GM21619 (cell line): ENCODE measurements around the gene MTHFSD.

Source experiments
- ATAC-seq: cut with Tn5 transposase; IDR thresholded peaks from one replicate; pipeline ENCODE4 v1.9.1; 2021; ENCODE audit not compliant: unreplicated experiment

The MTHFSD gene

DNA sequence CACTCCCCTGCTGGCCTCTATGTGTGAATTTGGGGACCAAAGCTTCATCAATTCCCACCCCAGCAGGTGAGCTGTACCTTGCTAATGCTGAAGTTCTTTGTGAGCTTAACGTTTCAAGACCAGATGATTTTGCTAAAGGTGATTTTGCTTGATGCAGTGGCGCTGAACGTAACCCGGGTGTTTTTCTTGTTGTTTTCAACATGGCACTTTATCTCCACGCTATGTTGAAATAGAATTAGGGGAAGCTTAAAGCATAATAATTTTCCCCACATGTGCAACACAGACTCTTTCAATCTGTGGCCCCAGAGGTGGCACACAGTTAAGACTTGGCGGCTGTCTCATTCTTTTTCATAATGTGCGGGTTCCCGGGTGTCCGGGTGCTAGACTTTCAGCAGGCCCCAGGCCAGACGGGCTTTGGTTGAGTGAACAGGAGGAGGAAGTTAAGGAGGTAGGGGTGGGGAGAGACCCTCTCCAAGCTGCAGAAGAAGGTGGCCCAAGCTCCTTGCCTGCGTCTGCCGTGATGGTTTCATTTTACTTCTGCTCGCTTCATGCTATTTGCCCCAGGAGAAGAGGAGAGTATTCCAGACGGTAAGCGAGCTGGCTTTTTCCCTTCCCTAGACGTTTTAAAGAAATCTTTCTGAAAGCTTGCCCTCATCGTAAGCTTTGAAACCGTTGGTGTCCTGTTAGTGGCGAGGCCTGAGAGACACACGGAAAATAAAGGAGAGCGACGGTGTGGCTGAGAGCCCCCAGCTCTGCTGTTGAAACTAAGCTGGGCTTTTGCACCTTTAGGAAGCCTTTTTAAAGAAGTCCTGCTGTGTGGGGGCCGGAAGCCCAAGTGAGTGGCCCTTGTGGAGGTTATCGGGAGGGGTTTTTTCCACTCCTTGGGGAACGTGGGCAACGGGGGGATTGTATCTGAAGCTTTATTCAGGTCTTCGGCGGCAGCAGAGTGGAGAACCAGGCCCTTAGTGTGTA lies 15.8 kb upstream of the MTHFSD start:
- ATAC-seq, result no peak

DNA sequence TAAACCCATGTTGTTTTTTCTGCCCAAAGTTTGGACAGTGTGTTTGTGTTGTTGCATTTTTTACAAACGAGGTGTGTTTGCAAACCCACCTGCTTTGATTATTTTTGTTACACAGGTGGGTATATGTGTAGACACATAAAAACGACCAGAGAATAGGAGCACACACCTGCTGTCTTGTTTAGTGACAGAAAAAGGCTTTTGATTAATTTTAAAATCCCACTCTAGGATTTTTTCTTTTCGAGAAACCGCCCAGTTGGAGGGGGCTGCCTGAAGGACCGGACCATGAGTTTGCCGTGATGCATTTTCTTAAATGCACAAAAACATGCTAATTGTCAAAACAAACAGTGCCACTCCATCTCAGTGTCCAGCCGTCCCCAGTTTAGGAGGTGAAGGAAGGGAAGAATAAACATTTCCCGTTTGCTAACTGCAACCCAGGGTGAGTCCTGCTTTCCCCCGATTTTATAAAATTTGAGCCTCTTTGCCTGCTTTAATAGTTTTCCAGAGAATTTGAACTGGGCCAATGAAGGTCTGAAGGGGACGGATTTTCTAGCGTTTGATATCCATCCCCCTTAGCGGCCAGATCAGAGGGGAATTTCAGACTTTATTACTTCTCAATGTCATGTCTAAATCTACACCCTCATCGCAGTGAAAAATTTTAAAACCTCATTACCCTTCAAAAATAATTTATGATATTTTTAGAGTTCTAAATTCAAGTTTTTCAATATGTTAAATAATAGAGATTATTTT lies 14.8 kb upstream of the MTHFSD start:
- no peak for ATAC-seq

DNA sequence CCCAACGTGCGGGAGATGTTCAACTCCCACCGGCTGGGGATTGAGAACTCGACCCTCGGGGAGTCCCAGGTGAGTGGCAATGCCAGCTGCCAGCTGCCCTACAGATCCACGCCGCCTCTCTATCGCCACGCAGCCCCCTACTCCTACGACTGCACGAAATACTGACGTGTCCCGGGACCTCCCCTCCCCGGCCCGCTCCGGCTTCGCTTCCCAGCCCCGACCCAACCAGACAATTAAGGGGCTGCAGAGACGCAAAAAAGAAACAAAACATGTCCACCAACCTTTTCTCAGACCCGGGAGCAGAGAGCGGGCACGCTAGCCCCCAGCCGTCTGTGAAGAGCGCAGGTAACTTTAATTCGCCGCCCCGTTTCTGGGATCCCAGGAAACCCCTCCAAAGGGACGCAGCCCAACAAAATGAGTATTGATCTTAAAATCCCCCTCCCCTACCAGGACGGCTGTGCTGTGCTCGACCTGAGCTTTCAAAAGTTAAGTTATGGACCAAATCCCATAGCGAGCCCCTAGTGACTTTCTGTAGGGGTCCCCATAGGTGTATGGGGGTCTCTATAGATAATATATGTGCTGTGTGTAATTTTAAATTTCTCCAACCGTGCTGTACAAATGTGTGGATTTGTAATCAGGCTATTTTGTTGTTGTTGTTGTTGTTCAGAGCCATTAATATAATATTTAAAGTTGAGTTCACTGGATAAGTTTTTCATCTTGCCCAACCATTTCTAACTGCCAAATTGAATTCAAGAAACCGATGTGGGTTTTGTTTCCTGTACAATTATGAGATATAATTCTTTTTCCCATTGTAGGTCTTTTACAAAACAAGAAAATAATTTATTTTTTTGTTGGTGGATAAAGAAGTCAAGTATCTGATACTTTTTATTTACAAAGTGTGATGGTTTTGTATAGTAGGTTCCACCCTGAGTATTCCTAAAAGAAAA lies 13.9 kb upstream of the MTHFSD start:
- no peak for ATAC-seq

DNA sequence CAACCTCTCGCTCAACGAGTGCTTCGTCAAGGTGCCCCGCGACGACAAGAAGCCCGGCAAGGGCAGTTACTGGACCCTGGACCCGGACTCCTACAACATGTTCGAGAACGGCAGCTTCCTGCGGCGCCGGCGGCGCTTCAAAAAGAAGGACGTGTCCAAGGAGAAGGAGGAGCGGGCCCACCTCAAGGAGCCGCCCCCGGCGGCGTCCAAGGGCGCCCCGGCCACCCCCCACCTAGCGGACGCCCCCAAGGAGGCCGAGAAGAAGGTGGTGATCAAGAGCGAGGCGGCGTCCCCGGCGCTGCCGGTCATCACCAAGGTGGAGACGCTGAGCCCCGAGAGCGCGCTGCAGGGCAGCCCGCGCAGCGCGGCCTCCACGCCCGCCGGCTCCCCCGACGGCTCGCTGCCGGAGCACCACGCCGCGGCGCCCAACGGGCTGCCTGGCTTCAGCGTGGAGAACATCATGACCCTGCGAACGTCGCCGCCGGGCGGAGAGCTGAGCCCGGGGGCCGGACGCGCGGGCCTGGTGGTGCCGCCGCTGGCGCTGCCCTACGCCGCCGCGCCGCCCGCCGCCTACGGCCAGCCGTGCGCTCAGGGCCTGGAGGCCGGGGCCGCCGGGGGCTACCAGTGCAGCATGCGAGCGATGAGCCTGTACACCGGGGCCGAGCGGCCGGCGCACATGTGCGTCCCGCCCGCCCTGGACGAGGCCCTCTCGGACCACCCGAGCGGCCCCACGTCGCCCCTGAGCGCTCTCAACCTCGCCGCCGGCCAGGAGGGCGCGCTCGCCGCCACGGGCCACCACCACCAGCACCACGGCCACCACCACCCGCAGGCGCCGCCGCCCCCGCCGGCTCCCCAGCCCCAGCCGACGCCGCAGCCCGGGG lies 12.9 kb upstream of the MTHFSD start:
- no peak for ATAC-seq

DNA sequence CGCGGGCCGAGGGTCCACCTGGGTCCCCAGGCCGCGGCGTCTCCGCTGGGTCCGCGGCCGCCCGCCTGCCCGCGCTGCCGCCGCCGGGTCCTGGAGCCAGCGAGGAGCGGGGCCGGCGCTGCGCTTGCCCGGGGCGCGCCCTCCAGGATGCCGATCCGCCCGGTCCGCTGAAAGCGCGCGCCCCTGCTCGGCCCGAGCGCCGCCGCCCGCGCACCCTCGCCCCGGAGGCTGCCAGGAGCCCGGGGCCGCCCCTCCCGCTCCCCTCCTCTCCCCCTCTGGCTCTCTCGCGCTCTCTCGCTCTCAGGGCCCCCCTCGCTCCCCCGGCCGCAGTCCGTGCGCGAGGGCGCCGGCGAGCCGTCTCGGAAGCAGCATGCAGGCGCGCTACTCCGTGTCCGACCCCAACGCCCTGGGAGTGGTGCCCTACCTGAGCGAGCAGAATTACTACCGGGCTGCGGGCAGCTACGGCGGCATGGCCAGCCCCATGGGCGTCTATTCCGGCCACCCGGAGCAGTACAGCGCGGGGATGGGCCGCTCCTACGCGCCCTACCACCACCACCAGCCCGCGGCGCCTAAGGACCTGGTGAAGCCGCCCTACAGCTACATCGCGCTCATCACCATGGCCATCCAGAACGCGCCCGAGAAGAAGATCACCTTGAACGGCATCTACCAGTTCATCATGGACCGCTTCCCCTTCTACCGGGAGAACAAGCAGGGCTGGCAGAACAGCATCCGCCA lies 12.1 kb upstream of the MTHFSD start:
- ATAC-seq, result no peak

DNA sequence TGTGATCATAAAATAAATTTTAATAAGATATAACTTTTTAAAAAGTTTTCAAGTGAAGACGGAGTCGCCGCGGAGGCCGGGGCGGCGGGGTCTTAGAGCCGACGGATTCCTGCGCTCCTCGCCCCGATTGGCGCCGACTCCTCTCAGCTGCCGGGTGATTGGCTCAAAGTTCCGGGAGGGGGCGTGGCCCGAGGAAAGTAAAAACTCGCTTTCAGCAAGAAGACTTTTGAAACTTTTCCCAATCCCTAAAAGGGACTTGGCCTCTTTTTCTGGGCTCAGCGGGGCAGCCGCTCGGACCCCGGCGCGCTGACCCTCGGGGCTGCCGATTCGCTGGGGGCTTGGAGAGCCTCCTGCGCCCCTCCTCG lies 11.5 kb upstream of the MTHFSD start, which contains the start of gene FOXC2:
FOXC2 (plus strand) TSS at position 229 of the 365 bp plus-strand sequence. CDS start 507 bp downstream, outside the sequence.
- ATAC-seq, result no peak

DNA sequence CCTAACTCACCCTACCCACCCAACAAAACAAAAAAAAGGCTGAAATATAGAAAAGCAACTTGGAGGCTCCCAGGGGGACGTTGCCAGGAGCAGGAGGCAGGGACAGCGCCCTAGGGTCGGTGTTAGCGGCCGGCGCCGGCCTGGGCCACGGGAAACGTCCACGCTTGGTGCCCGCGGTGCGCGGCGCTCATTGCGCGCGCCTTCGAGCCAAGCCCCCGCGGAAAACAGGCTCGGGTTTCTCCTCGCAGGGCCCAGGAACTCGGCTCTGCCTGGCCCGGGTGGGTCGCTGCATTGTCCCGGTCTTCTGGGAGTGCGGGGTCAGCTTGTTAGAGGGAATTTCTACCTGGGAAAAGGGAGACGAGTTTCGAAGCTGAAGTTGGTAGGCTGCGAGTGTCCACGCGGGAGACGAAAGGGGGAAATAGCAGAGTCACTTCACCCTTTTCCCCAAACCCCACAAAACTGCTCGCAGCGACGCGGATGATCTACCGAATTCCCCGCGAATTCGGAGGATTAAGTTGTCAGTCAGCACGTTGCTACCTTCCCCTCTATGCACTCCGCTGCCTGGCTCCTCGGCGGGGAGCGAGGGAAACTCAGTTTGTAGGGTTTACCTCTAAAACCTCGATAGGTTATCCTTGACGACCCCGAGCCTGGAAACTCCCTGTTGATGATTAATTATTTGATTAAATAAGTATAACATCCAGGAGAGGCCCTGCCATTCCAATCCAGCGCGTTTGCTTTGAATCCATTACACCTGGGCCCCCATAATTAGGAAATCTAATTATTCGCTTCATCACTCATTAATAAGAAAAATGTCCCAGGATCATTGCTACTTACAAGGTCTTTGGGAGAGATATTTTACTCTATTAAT lies 10.8 kb upstream of the MTHFSD start:
- ATAC-seq, result no peak

DNA sequence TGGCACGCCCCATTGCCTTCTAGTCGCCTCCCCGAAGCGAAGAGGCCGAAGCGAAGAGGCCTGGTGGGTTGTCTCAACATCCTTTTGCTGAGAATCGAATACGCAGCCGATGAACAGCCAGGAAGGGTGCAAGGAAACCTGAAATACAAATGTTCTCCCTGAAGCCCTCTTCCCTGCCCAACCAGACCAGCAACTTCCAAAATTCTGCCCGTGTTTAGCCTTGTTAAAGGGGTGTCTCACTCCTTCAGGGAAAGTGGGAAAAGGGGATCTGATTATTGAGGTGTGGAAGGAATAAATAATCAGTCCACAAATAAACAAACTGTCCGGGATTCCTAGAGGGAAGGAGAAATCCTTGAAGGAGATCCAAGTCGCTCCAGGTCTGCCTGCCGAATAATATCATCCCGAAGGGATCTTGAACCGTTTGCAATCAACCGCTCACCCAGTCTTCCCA lies 10.2 kb upstream of the MTHFSD start:
- no peak for ATAC-seq

DNA sequence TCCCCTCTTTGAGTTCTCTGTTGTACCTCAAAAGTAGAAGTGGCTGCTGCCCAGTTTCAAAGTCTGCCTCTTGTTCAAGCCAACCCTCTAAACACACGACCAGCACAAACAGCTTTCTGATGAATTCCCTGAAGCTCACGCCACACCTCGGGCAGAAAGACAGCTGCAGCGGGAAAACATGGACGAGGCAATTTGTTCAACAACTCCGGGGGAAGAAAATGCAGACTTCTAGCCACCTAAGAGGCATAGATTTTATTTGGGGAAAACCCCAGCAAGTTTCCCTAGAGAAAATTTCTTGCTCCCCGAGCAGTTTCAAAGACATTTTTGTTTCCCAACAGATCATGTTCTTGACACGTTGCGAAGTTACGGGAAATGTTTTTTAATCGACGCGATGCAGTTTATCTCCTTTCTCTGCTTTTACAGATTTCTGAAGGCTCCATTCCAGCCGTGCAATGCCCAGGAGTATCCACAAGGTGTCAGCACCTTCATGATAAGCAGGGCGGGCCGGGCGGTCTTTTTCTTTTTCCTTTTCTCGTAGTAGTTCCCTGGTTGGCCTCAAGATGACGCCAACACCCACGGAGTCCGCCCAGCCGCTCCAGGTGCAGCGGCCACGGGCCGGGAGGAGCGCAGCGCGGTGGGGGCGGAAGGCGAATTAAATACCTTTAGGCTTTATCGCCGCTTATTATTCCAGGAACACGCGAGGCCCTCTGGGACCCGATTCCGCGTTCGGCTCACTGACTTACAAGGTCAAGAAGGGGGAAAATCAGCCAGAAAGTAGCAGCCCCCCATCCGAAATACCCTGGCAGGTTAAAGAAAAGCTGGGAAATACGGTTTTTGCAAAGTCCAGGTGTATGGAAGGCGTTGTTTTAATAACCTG lies 8.7 kb upstream of the MTHFSD start:
- no peak for ATAC-seq

DNA sequence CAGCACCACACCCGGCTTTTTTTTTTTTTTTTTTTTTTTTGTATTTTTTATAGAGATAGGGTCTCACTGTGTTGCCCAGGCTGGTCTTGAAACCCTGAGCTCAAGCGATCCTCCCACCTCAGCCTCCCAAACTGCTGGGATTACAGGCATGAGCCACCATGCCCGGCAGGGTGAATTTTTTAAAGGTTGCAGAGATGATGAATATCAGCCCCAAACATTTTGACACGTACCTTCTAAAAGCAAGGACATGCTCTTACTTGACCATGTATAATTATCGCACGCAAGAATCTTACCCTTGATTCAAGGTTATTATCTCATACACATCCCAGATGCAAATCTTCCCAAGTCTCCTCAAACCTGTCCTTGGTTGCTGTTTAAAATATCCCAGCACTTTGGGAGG lies 7.3 kb upstream of the MTHFSD start:
- no peak for ATAC-seq

DNA sequence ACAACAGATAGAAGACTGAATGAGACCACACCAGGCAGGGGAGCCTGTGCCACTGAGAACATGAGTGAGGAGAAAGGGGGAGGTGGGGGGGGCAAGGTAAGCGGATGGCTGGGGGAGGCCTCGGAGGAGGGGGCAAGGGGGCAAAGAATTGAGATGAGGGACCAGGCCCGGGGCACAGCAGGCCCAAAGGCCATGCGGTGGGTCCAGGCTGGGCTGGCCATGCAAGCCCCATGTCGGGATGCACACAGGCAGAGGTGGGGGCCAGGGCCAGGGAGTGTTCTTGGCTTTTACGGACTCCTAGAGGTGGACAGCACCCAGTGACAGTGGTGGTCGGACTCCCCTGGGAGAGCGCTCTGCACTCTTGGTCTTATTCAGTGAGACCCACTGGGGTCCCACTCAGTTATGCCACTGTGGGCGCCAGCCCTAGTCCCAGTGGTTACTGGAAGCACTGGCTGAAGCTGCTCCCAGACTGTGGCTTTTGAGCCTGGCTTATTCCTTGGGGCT lies 4.8 kb upstream of the MTHFSD start:
- no peak for ATAC-seq

DNA sequence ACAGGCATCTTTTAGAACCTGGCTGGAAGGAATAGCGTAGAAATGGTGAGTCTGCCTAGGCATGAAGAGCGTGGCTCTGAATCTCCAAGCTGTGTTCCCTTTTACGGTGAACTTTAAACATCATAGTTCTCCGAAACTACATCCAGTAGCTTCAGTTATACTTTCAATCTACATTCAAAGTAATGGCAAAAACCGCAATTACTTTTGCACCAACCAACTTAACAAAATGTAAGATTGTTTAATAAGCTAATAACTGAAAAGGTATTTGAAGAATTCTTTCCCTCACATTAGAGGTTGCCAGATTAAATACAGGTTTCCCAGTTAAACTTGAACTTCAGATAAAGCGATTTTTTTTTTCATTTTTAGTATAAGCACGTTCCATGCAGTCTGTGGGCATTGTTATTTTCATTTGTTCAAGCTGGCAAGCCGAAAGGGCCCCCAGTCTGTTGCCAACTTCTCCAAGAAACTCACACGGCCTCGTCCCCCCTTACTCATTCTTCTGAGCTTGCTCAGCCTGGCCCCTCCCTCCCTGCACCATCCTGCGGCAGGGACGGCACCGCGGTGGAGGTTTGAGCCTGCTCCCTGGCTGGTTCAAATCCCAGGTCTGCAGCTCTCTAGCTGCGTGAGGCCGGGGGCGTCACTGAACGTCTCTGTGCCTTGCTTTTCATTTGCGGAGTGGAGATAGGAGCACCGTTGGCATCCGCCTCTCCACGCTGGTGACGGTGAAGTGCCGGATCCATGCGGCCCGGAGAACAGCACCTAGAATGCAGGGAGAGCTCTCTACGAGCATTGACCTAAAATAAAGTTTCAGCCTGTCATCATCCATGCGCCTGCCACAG lies 3.5 kb upstream of the MTHFSD start:
- no peak for ATAC-seq

DNA sequence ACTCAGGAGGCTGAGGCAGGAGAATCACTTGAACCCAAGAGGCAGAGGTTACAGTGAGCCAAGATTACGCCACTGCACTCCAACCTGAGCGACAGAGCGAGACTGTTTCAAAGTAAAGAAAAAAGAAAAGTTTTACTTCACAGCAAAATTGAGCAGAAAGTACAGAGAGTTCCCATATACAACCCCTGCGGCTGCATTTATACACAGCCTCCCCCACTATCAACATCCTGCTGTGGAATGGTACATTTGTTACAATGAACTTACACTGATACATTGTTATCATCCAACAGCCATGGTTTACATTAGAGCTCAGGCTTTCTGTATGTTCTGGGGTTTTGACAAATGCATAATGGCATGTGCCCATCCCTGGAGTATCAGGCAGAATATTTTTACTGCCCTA lies 2.6 kb upstream of the MTHFSD start:
- no peak for ATAC-seq

DNA sequence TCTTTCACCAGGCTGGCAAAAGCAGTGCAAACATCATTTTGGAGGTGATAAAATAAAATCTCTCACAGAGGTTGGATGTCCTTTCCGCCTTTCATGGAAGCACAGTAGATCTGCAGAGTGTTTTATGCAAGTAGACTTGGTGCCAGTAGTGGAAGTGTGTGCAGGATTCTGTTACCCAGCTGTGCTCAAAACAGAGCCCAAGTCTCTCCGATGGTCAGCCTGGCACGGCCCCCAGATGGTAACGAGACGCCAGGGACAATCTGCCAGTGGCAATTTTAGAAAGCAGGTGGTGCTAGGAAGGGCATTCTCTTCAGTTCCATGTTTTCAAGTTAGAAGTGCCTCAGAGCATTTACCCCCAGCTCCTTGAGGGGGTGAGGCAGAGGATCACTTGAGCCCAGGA lies 1.5 kb upstream of the MTHFSD start:
- ATAC-seq, result no peak

DNA sequence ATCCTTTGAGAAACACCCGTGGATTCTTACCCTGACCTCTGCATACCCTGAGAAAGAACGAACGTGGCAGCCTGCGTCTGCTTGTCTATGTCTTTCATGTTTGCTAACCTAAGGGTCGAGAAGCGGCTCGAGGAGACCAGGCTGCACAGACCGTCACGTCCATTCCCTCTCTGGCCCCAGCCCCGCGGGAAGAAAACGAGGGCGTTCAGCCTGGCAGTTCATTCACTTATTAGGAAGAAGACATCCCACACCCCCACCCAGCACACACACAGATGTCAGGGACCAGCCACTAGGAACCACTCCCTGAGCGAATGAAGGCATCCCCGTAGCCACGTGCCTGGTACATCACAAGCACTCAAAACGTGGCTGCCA lies 655 bp upstream of the MTHFSD start:
- ATAC-seq, result no peak

DNA sequence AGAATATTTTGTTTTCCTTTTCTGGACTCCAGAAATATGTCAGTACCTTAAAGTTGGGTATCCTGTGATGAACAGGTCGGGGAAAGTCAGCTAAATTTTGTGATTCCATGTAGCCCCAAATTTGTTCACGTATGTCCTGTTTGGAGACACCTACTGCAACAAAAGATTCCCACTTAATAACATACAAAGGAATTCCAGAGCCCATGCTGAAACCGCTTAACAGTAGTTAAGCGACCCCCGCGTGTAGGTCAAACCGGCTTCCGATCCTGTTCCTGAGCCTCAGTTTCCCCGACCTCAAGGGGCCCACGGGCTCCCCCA lies 477 bp downstream of the MTHFSD start:
- no peak for ATAC-seq
